Lower leg skin (tissue), 4 donors: ENCODE results near the gene PFDN2. TPM values are rescaled to one million over a fixed set of nuclear protein-coding genes. Genes with fewer than 3 reads are reported as not detected.

Source experiments
- DNase-seq, 2 donors: peaks; one replicate each; pipeline ENCODE4 v3.0.0-alpha.2; 2019; ENCODE audit warnings: low spot score in 2 of 2
- H3K4me3 ChIP-seq: fragments of 200-600 bp; sonication (generic); 2 replicates; pipeline ENCODE4 v1.5.1; 2017; ENCODE audit warnings: mild to moderate bottlenecking, low read depth; ENCODE audit not compliant: poor library complexity, severe bottlenecking
- CTCF ChIP-seq, 3 donors: fragments of 450-650 bp; IDR thresholded peaks; one replicate each; pipeline ENCODE4 v1.5.1; 2016; ENCODE audit warnings: antibody characterized with exemption in 3 of 3, mild to moderate bottlenecking in 3 of 3, moderate library complexity in 2 of 3
- POLR2A ChIP-seq, 2 donors: fragments of 450-650 bp; IDR thresholded peaks; one replicate each; pipeline ENCODE4 v1.6.1; 2016 to 2017; ENCODE audit warnings: antibody characterized with exemption in 2 of 2, mild to moderate bottlenecking in 1 of 2, moderate library complexity in 1 of 2
- WGBS, 2 donors: methylation state at CpG; one replicate each; pipeline ENCODE4 v1.1.5; 2018; 5-methylcytosine and 5-hydroxymethylcytosine counted together
- intact Hi-C: fragments of 100-400 bp; cut with DNase I; formaldehyde crosslinking; loops from one replicate; pipeline ENCODE4 v1.15.0; 2023; ENCODE audit warnings: low total_unique reads
- total RNA-seq, 4 donors: library from RNA; depleted of rRNA; stranded (reverse); fragments of >200 nt; gene quantifications; one replicate each; pipeline ENCODE4 v1.1.0, GENCODE V29; 2016

PFDN2 gene
- total RNA-seq, 4 donors from 2014 or later = 19.3 to 24.7 (median 22.4) TPM

DNA sequence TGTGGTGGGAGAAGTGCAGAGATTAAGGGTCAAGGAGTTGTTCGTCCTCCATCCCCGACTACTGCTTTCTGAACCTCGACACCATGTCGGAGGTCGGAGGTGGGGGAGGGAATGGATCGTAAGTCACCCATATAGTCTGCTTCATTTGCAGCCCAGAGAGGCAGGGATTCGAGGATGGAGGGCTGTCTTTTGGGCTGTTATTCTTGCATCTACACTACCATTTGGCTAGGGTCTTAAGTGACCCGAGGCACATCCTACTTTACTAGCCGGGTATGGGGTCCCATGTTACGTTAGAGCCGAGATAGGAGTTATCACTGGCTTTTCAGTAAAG is 42.0 kb upstream of the PFDN2 start:
- no peak for TF ChIP-seq CTCF (IDR thresholded peaks at IDR 0.05)
- TF ChIP-seq POLR2A (IDR thresholded peaks at IDR 0.05) = no peak
- peak overlapping the region; percentile 98 for H3K4me3 ChIP-seq
- intact Hi-C loops = no loop called here
- no peak for DNase-seq
- 5 to 11% methylated on average over 11 of the region's 11 CpGs for whole genome bisulfite sequencing, 2 donors

DNA sequence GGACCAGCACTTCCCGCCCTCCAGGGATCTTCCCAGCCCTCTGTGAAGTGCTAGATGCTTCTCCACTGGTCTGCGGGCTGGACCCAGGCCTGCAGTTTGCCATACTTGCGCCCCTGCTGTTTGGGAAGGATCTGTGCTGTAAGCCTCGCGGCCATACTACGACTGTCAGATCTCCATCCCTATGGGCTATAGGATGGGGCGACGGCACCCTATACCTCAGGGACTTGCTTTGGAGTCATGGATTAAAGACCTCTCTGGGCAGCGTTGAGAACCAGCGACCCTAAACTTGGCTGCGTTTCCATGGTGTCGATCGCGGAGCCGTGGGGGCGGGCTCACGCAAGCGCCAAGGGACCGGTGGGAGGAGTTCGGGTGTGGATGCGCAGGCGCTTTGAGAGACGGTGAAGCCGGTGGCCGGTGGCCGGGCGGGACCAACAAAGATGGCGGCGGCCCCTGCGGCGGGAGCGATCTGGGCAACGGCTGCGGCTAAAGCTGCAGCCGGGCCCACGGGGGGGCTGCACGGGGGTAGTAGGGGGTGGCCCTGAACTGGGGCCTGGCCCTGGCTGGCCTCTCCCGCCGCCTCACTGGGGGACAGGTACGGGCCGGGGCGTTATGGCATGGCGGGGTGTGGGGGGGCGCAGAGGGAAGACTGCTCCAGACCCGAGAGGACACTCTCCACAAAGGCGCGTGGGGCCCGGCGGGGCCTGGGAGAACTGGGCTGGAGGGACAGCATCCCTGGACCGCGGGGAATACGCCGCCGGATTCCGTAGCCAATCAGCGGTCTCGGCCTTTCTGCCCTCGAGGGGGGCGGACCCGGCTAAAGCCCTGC is 41.5 kb upstream of the PFDN2 start, which contains the start of gene USP21:
USP21 (plus strand) TSS at position 414 of the 826 bp plus-strand sequence. CDS start 1,141 bp downstream, outside the sequence.
- TF ChIP-seq POLR2A (IDR thresholded peaks at IDR 0.05) (no peak), CTCF (IDR thresholded peaks at IDR 0.05) (no peak)
- 1 to 3% methylated on average over 27 to 55 of the region's 60 CpGs for WGBS, 2 donors
- DNase-seq = peak; percentile 91 to 99
- intact Hi-C loops = no loop called here
- H3K4me3 ChIP-seq = peak within 1 kb of the TSS; percentile 98

DNA sequence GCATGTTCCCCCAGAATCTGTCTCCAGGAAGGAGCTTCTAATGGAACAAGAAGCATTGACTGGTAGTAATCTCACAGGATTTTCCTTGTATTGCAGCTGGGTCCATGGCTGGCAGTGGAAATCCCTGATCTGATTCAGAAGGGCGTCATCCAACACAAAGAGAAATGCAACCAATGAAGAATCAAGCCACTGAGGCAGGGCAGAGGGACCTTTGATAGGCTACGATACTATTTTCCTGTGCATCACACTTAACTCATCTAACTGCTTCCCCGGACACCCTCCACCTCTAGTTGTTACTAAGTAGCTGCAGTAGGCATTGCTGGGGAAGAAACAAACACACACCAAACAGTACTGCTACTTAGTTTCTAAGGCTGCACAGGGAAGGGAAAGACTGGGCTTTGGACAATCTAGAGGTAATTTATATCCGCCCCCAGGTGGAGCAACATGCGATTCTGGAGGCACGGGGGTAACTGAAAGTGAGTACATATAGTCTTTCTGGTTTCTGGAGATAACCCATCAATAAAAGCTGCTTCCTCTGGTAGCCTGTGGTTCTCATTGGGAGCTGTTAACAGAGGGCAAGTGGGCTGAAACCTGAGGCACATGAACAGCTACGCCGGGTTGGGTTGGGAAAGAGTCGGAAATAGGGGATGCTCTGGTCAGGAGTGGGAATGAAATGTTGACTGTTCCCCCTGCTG is 40.6 kb upstream of the PFDN2 start:
- no peak for TF ChIP-seq POLR2A (IDR thresholded peaks at IDR 0.05)
- TF ChIP-seq CTCF (IDR thresholded peaks at IDR 0.05) = no peak
- WGBS, 2 donors = 57 to 70% methylated on average over 9 of the region's 9 CpGs
- no peak overlapping the region for H3K4me3 ChIP-seq
- intact Hi-C loops = no loop called here
- DNase-seq = no peak

GRCh38 chr1:161157867-161158266 is 40.0 kb upstream of the PFDN2 start:
- WGBS, 2 donors = 95 to 100% methylated on average over 1 of the region's 1 CpG
- no peak overlapping the region for H3K4me3 ChIP-seq
- TF ChIP-seq CTCF (IDR thresholded peaks at IDR 0.05) (no peak), POLR2A (IDR thresholded peaks at IDR 0.05) (no peak)
- DNase-seq = no peak
- intact Hi-C loops = no loop called here

DNA sequence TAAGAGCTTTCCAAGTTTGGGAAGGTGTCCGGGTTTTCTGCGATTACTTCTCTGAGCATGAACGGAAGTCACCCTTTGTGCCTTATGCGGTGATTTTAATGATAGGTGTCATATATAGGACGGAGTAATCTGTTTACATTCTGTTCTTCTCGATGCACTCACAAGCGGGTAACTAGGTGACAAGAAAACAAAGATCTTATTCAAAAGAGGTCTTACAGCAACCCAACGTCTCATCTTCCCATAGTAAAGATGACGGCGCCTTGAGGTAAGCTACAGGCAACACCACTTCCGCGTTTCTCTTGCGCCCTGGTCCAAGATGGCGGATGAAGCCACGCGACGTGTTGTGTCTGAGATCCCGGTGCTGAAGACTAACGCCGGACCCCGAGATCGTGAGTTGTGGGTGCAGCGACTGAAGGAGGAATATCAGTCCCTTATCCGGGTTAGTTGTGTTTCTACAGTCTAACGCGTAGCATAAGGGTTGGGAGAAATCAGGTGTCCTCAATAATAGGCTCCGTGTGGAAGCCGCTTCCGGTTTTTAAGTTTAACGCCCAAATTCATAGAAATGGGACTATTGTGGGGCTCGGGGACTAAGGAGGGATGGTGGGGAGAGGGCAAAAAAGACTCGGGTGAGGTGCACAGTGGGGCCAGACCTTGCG is 36.0 kb upstream of the PFDN2 start, which contains the start of gene UFC1:
UFC1 (plus strand) TSS at position 297 of the 656 bp plus-strand sequence; CDS start at position 317, 20 bp downstream.
- H3K4me3 ChIP-seq = peak within 1 kb of the TSS; percentile 61
- 1% methylated on average over 33 of the region's 33 CpGs for WGBS, 2 donors
- intact Hi-C loops = no loop called here
- TF ChIP-seq POLR2A (IDR thresholded peaks at IDR 0.05) (no peak), CTCF (IDR thresholded peaks at IDR 0.05) (no peak)
- DNase-seq = peak; percentile 83 to 95
